Loucy (cell line): ENCODE results near the gene MANSC4.

Experiments
- EZH2phosphoT487 ChIP-seq: fragments of 200-600 bp; IDR thresholded peaks from 2 replicates; pipeline ENCODE4 v1.6.1; 2018; ENCODE audit warnings: antibody characterized with exemption, mild to moderate bottlenecking, moderate library complexity, borderline replicate concordance
- TF ChIP-seq, protein P1 (sequence below): fragments of 200-600 bp; sonication (generic); conservative IDR thresholded peaks from 2 replicates; pipeline ENCODE4 v1.5.1; 2014; ENCODE audit warnings: mild to moderate bottlenecking, antibody characterized with exemption, low read length

DNA sequence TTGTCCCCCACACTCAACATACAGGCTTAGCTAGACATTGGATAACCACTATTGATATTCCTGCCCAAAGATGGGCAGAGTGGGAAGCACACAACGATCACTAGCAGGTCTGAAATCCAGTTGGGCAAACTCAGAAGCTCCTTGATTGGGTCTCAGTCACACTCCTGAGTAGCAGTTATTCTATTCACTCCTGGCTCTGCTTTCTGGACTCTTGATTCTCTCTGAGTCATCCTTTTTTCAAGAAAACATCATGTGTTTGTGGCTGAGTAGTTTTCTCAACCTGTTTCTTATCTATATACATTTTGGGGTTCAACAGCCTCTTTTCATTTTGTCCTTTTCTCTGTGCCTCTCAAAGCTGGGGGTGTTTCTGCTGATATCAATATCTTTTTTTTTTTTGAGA is 46.0 kb upstream of the MANSC4 start:
- TF ChIP-seq, protein P1, sequence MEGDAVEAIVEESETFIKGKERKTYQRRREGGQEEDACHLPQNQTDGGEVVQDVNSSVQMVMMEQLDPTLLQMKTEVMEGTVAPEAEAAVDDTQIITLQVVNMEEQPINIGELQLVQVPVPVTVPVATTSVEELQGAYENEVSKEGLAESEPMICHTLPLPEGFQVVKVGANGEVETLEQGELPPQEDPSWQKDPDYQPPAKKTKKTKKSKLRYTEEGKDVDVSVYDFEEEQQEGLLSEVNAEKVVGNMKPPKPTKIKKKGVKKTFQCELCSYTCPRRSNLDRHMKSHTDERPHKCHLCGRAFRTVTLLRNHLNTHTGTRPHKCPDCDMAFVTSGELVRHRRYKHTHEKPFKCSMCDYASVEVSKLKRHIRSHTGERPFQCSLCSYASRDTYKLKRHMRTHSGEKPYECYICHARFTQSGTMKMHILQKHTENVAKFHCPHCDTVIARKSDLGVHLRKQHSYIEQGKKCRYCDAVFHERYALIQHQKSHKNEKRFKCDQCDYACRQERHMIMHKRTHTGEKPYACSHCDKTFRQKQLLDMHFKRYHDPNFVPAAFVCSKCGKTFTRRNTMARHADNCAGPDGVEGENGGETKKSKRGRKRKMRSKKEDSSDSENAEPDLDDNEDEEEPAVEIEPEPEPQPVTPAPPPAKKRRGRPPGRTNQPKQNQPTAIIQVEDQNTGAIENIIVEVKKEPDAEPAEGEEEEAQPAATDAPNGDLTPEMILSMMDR = no peak
- no peak for TF ChIP-seq EZH2phosphoT487
